ENCODE measurements around the gene CIZ1.

DNA sequence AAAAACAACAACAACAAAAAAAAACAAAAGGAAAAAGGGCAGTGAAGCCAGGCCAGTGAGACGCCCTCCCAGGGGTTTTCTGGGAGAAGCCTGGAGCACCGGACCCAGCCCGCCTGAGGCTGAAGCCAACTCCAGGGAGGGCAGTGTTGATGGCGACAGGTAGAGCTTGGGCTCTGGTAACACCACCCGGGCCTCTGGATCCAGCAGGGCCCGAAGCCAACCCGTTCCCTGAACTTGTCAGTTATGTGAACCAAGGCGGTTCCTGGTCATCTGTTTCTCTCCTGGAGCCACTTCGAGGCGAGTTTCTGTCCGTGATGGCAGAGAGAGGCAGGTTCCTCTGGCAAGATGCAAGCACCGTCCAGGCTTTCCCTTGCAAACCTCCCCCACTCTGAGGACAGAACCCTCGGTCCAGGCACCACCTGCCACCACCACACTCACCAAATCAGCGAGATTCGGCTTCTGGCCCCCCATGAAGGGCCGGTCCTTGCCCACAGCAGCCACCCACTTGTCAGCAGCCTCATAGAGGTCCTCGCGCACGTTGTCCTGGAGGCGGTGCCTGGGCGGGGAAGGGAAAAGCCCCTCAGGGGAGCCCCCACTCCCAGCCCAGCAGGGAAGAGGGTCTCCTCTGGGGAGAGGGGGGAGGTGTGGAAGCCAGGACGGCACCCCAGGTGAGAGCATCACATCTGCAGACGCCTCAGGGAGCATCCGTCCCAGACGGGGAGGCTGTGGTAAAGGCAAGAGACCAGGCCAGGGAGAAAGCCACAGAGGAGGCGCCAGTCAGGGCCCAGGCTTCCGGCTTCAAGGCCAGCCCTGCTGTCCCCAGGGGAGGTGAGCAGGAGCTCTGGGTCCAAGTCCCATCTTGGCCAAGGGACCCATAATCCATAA, 69.2 kb downstream of the CIZ1 start:
- TF ChIP-seq, protein P1, sequence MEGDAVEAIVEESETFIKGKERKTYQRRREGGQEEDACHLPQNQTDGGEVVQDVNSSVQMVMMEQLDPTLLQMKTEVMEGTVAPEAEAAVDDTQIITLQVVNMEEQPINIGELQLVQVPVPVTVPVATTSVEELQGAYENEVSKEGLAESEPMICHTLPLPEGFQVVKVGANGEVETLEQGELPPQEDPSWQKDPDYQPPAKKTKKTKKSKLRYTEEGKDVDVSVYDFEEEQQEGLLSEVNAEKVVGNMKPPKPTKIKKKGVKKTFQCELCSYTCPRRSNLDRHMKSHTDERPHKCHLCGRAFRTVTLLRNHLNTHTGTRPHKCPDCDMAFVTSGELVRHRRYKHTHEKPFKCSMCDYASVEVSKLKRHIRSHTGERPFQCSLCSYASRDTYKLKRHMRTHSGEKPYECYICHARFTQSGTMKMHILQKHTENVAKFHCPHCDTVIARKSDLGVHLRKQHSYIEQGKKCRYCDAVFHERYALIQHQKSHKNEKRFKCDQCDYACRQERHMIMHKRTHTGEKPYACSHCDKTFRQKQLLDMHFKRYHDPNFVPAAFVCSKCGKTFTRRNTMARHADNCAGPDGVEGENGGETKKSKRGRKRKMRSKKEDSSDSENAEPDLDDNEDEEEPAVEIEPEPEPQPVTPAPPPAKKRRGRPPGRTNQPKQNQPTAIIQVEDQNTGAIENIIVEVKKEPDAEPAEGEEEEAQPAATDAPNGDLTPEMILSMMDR (IDR thresholded peaks at IDR 0.05): no peak
- TF ChIP-seq POLR2A (IDR thresholded peaks at IDR 0.05): no peak
